Loucy (cell line): ENCODE results near the gene GPN2.

Experiments
- H2AFZ ChIP-seq: fragments of 200-600 bp; sonication (generic); 2 replicates; pipeline ENCODE4 v1.6.0; 2016; ENCODE audit warnings: antibody characterized with exemption, mild to moderate bottlenecking, low read length, moderate library complexity
- H3F3A ChIP-seq: fragments of 200-600 bp; 2 replicates; pipeline ENCODE4 v1.6.0; 2016; ENCODE audit warnings: antibody characterized with exemption, low read depth, mild to moderate bottlenecking
- H3K27me3 ChIP-seq: fragments of 200-600 bp; sonication (generic); 2 replicates; pipeline ENCODE4 v1.6.1; 2014; ENCODE audit warnings: low read length, mild to moderate bottlenecking; ENCODE audit not compliant: insufficient read depth, poor library complexity, severe bottlenecking
- H3K36me3 ChIP-seq: fragments of 200-600 bp; sonication (generic); 2 replicates; pipeline ENCODE4 v1.6.1; 2016; ENCODE audit warnings: low read length; ENCODE audit not compliant: insufficient read depth
- H3K4me1 ChIP-seq: fragments of 200-600 bp; sonication (generic); 2 replicates; pipeline ENCODE4 v1.5.1; 2014; ENCODE audit warnings: low read length, mild to moderate bottlenecking; ENCODE audit not compliant: insufficient read depth, poor library complexity, severe bottlenecking
- H3K4me2 ChIP-seq: fragments of 200-600 bp; sonication (generic); 2 replicates; pipeline ENCODE4 v1.6.0; 2014; ENCODE audit warnings: antibody characterized with exemption, low read length, low read depth, mild to moderate bottlenecking; ENCODE audit not compliant: poor library complexity, severe bottlenecking
- H3K4me3 ChIP-seq: fragments of 200-600 bp; sonication (generic); 2 replicates; pipeline ENCODE4 v1.5.1; 2014; ENCODE audit warnings: low read length, mild to moderate bottlenecking, mixed read lengths; ENCODE audit not compliant: poor library complexity, severe bottlenecking
- H3K79me2 ChIP-seq: fragments of 200-600 bp; sonication (generic); 2 replicates; pipeline ENCODE4 v1.6.1; 2014; ENCODE audit warnings: low read length; ENCODE audit not compliant: insufficient read depth
- H3K9ac ChIP-seq: fragments of 200-600 bp; sonication (generic); 2 replicates; pipeline ENCODE4 v1.6.0; 2014; ENCODE audit warnings: mild to moderate bottlenecking, low read depth, low read length, moderate library complexity; ENCODE audit not compliant: poor library complexity, severe bottlenecking
- H3K9me2 ChIP-seq: fragments of 200-600 bp; sonication (generic); replicated peaks from 2 replicates; pipeline ENCODE4 v1.6.1; 2016; ENCODE audit warnings: low read depth, low read length, mixed read lengths
- H3K9me3 ChIP-seq: fragments of 200-600 bp; sonication (generic); 2 replicates; pipeline ENCODE4 v1.6.1; 2014; ENCODE audit warnings: mild to moderate bottlenecking, antibody characterized with exemption, low read length, low read depth; ENCODE audit not compliant: insufficient read depth
- H4K20me1 ChIP-seq: fragments of 200-600 bp; sonication (generic); 2 replicates; pipeline ENCODE4 v1.6.0; 2014; ENCODE audit warnings: antibody characterized with exemption, low read length, mild to moderate bottlenecking; ENCODE audit not compliant: insufficient read depth, poor library complexity, severe bottlenecking
- CTCF ChIP-seq: fragments of 200-600 bp; sonication (generic); conservative IDR thresholded peaks from 2 replicates; pipeline ENCODE4 v1.5.1; 2014; ENCODE audit warnings: mild to moderate bottlenecking, antibody characterized with exemption, low read length
- EZH2phosphoT487 ChIP-seq: fragments of 200-600 bp; IDR thresholded peaks from 2 replicates; pipeline ENCODE4 v1.6.1; 2018; ENCODE audit warnings: antibody characterized with exemption, mild to moderate bottlenecking, moderate library complexity, borderline replicate concordance

Gene GPN2

GRCh38 chr1:26858160-26858559, 31.9 kb downstream of the GPN2 start:
- no peaks in the 10 kb centered on the region for H3K4me1 ChIP-seq
- no peaks in the 10 kb centered on the region for H3K79me2 ChIP-seq
- peaks cover 26% of the 10 kb centered on the region; the same call in 1 of the 2 replicates for H3K36me3 ChIP-seq
- no peaks in the 10 kb centered on the region for H3K27me3 ChIP-seq
- no peak overlapping the region for H3K9ac ChIP-seq
- H3K4me2 ChIP-seq = no peak overlapping the region
- no peak for TF ChIP-seq EZH2phosphoT487
- H3K9me2 ChIP-seq = no peaks in the 10 kb centered on the region
- no peaks in the 10 kb centered on the region for H3F3A ChIP-seq
- no peaks in the 10 kb centered on the region for H4K20me1 ChIP-seq
- H3K9me3 ChIP-seq = no peaks in the 10 kb centered on the region
- H2AFZ ChIP-seq = no peak overlapping the region
- H3K4me3 ChIP-seq = no peak overlapping the region

- H3K36me3 ChIP-seq = peaks cover 26% of the 10 kb centered on the region; the same call in 1 of the 2 replicates
- H3F3A ChIP-seq = no peaks in the 10 kb centered on the region
- H3K4me3 ChIP-seq = no peak overlapping the region
- H3K9me3 ChIP-seq = no peaks in the 10 kb centered on the region
- H3K79me2 ChIP-seq = no peaks in the 10 kb centered on the region
- no peaks in the 10 kb centered on the region for H4K20me1 ChIP-seq
- TF ChIP-seq CTCF = no peak
- H3K27me3 ChIP-seq = no peaks in the 10 kb centered on the region
- H3K4me2 ChIP-seq = no peak overlapping the region
- H3K9me2 ChIP-seq = no peaks in the 10 kb centered on the region
- H2AFZ ChIP-seq = no peak overlapping the region
- no peaks in the 10 kb centered on the region for H3K4me1 ChIP-seq
- H3K9ac ChIP-seq = no peak overlapping the region
These were observed 32.5 kb downstream of the GPN2 start for GRCh38 chr1:26857473-26858060.

GRCh38 chr1:26856604-26857469, 33.2 kb downstream of the GPN2 start:
- no peaks in the 10 kb centered on the region for H3K9me2 ChIP-seq
- no peak overlapping the region for H3K9ac ChIP-seq
- no peaks in the 10 kb centered on the region for H3K9me3 ChIP-seq
- no peak overlapping the region for H2AFZ ChIP-seq
- H3K4me3 ChIP-seq = no peak overlapping the region
- H3K79me2 ChIP-seq = no peaks in the 10 kb centered on the region
- H3K27me3 ChIP-seq = no peaks in the 10 kb centered on the region
- H3K36me3 ChIP-seq = peaks cover 32% of the 10 kb centered on the region; the same call in 1 of the 2 replicates
- no peaks in the 10 kb centered on the region for H4K20me1 ChIP-seq
- H3K4me2 ChIP-seq = no peak overlapping the region
- no peaks in the 10 kb centered on the region for H3F3A ChIP-seq
- no peaks in the 10 kb centered on the region for H3K4me1 ChIP-seq
- TF ChIP-seq CTCF = no peak
- no peak for TF ChIP-seq EZH2phosphoT487
